B cell (primary cell): ENCODE measurements around the gene DOCK1. TPM values are rescaled to one million over a fixed set of nuclear protein-coding genes. Genes with fewer than 3 reads are reported as not detected.

ENCODE experiments used
- ATAC-seq: fragments of 200-7000 bp; cut with Tn5 transposase; one replicate; pipeline ENCODE4 v1.10.0; 2021; ENCODE audit warnings: low read depth, mild to moderate bottlenecking, moderate number of reproducible peaks, moderate library complexity
- CTCF ChIA-PET: fragments of 350-600 bp; sonication (Branson Sonifier 250); formaldehyde crosslinking; loops from one replicate; lab custom pipeline; 2021; ENCODE audit warnings: antibody characterized with exemption, inconsistent platforms; lab: Charles Lee
- POLR2A ChIA-PET: fragments of 350-600 bp; sonication (Branson Sonifier 250); formaldehyde crosslinking; loops from one replicate; lab custom pipeline; 2021; ENCODE audit warnings: antibody characterized with exemption; lab: Charles Lee
- DNase-seq: peaks from one replicate; pipeline ENCODE4 v3.0.0; 2013
- H2AFZ ChIP-seq: 2 replicates; pipeline ENCODE4 v1.6.1; 2012; ENCODE audit warnings: mild to moderate bottlenecking, low read depth, low read length; ENCODE audit not compliant: insufficient read depth, poor library complexity, severe bottlenecking
- H3K27ac ChIP-seq, 2 donors: 1 replicate in 1 of 2; 2 replicates in 1 of 2; pipeline ENCODE4 v1.5.1; 2012 to 2013; ENCODE audit warnings: low read length in 2 of 2, mild to moderate bottlenecking in 2 of 2, moderate library complexity in 1 of 2
- H3K27me3 ChIP-seq, 4 experiments: fragments of 200-600 bp in 1 of 4; sonication (generic) in 1 of 4; replicated peaks in 1 of 4; 1 replicate in 2 of 4; 2 replicates in 2 of 4; pipeline versions ENCODE4 v1.6.1 to v1.7.0; 2013 to 2016; ENCODE audit warnings: low read length in 3 of 4, mild to moderate bottlenecking in 2 of 4, mixed read lengths in 1 of 4, moderate library complexity in 1 of 4; ENCODE audit not compliant: insufficient read depth in 4 of 4, control insufficient read depth in 3 of 4; ENCODE audit errors: control extremely low read depth in 1 of 4
- H3K36me3 ChIP-seq, 2 experiments: replicated peaks in 1 of 2; 1 replicate in 1 of 2; 2 replicates in 1 of 2; pipeline versions ENCODE4 v1.6.1 to v1.7.1; 2013; ENCODE audit warnings: low read length in 1 of 2; ENCODE audit not compliant: insufficient read depth in 2 of 2, control insufficient read depth in 1 of 2; ENCODE audit errors: control extremely low read depth in 1 of 2, extremely low read depth in 1 of 2
- H3K4me1 ChIP-seq, 2 donors: fragments of 200-600 bp in 1 of 2; sonication (generic) in 1 of 2; 1 replicate in 1 of 2; 2 replicates in 1 of 2; pipeline versions ENCODE4 v1.5.1 to v1.6.1; 2013 to 2017; ENCODE audit warnings: low read length in 2 of 2; ENCODE audit not compliant: control insufficient read depth in 2 of 2, insufficient read depth in 2 of 2
- H3K4me2 ChIP-seq: replicated peaks from 2 replicates; pipeline ENCODE3; 2012; ENCODE audit warnings: mild to moderate bottlenecking, low read depth, low read length; ENCODE audit not compliant: poor library complexity, severe bottlenecking
- H3K4me3 ChIP-seq, 5 experiments: fragments of 200-600 bp in 1 of 5; sonication (generic) in 1 of 5; 1 replicate in 3 of 5; 2 replicates in 2 of 5; pipeline versions ENCODE4 v1.5.1 to v1.7.0; 2011 to 2016; ENCODE audit warnings: low read length in 4 of 5, mild to moderate bottlenecking in 4 of 5, low read depth in 2 of 5, control low read depth in 1 of 5, moderate library complexity in 1 of 5; ENCODE audit not compliant: insufficient read depth in 1 of 5; ENCODE audit errors: control extremely low read depth in 1 of 5, extremely low read depth in 1 of 5
- H3K79me2 ChIP-seq: fragments of 200-600 bp; sonication (generic); one replicate; pipeline ENCODE4 v1.6.0; 2016; ENCODE audit warnings: low read length; ENCODE audit not compliant: control insufficient read depth, insufficient read depth
- H3K9ac ChIP-seq: fragments of 200-600 bp; sonication (generic); 2 replicates; pipeline ENCODE4 v1.6.1; 2017; ENCODE audit warnings: mild to moderate bottlenecking, low read length, moderate library complexity
- H3K9me3 ChIP-seq, 3 donors: one replicate each; pipeline versions ENCODE4 v1.6.1 to v1.7.1; 2013; ENCODE audit warnings: low read length in 2 of 3; ENCODE audit not compliant: control insufficient read depth in 2 of 3, insufficient read depth in 1 of 3; ENCODE audit errors: control extremely low read depth in 1 of 3
- H4K20me1 ChIP-seq: 2 replicates; pipeline ENCODE4 v1.6.0; 2012; ENCODE audit warnings: mild to moderate bottlenecking, low read length; ENCODE audit not compliant: insufficient read depth, control insufficient read depth, poor library complexity, severe bottlenecking
- H3K27ac Mint-ChIP-seq: one replicate; pipeline ENCODE4 v1.8.0; 2021; ENCODE audit warnings: mixed read lengths
- H3K27me3 Mint-ChIP-seq: one replicate; pipeline ENCODE4 v1.8.0; 2021; ENCODE audit warnings: mixed read lengths
- H3K4me1 Mint-ChIP-seq: one replicate; pipeline ENCODE4 v1.8.0; 2021; ENCODE audit warnings: mixed read lengths
- H3K4me3 Mint-ChIP-seq: one replicate; pipeline ENCODE4 v1.8.0; 2021; ENCODE audit warnings: mixed read lengths
- H3K9me3 Mint-ChIP-seq: one replicate; pipeline ENCODE4 v1.8.0; 2022; ENCODE audit warnings: mixed read lengths; ENCODE audit not compliant: insufficient read depth
- EZH2 ChIP-seq: IDR thresholded peaks from 2 replicates; pipeline ENCODE4 v1.6.1; 2012; ENCODE audit warnings: borderline replicate concordance, low read depth, mild to moderate bottlenecking, moderate library complexity, low read length; ENCODE audit not compliant: insufficient read depth, poor library complexity, severe bottlenecking
- WGBS: methylation state at CpG from one replicate; pipeline ENCODE4 v1.1.5; 2013; ENCODE audit warnings: missing lambda C conversion rate; ENCODE audit not compliant: insufficient coverage; 5-methylcytosine and 5-hydroxymethylcytosine counted together
- intact Hi-C: fragments of 100-400 bp; cut with micrococcal nuclease; formaldehyde crosslinking; loops from one replicate; pipeline ENCODE4 v1.10.0; 2022
- polyA plus RNA-seq: library from polyadenylated mRNA; depleted of rRNA; stranded (reverse); fragments of >200 nt; gene quantifications from 2 replicates; pipeline ENCODE4 v1.2.3, GENCODE V29; 2012
- total RNA-seq, 2 donors: library from RNA; stranded (reverse); fragments of 120-200 nt in 1 of 2; gene quantifications; 1 replicate in 1 of 2; 2 replicates in 1 of 2; pipeline versions ENCODE4 v1.2.3 to v1.2.4, GENCODE V29; 2013 to 2022
- TF ChIP-seq, protein P1 (sequence below): fragments of 200-600 bp; IDR thresholded peaks from one replicate; pipeline ENCODE4 v1.8.0; 2022; ENCODE audit warnings: antibody characterized with exemption, mild to moderate bottlenecking

Gene DOCK1
- total and polyA plus RNA-seq, 2 donors (not counting 1 experiment from before 2014, with no cell fraction given) = not detected

DNA sequence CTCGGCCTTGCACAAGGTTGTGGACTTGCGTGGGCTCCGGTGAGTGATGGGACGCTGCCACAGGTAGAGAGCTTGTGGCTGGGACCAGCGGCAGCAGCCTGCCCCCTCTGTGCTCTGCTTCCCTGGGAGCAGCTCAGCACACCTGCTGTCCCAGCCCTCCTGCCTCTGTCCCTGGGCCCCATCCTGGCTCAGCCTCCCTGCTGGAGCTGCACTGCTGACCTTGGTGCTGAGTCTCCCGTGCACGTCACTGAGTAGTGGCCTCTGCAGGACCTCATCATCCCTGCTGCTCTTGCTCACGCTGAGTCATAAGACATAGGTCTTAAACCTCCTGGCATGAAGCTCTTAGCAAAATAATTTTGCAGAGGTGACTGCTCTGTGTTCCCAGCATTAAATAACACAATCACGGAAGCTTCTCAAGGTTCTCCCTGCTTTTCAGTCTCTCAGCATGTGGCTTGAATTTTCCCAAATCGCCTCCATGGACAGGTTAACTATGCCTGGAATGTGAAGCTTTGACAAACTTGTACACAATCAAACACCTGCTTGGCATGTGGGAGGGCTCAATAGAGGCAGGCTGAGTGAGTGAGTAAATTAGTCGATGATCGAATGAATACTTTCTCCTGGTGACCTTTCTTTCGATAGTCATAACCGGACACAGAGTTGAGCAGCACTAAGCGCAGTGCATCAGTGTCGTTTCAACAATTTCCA is 580.1 kb downstream of the DOCK1 start:
- H3K4me2 ChIP-seq = no peak overlapping the region
- no peaks in the 10 kb centered on the region for H3K4me1 Mint-ChIP-seq
- no peaks in the 10 kb centered on the region for H3K4me1 ChIP-seq
- no peaks in the 10 kb centered on the region for H3K27me3 Mint-ChIP-seq
- TF ChIP-seq EZH2 = no peak
- TF ChIP-seq, protein P1, sequence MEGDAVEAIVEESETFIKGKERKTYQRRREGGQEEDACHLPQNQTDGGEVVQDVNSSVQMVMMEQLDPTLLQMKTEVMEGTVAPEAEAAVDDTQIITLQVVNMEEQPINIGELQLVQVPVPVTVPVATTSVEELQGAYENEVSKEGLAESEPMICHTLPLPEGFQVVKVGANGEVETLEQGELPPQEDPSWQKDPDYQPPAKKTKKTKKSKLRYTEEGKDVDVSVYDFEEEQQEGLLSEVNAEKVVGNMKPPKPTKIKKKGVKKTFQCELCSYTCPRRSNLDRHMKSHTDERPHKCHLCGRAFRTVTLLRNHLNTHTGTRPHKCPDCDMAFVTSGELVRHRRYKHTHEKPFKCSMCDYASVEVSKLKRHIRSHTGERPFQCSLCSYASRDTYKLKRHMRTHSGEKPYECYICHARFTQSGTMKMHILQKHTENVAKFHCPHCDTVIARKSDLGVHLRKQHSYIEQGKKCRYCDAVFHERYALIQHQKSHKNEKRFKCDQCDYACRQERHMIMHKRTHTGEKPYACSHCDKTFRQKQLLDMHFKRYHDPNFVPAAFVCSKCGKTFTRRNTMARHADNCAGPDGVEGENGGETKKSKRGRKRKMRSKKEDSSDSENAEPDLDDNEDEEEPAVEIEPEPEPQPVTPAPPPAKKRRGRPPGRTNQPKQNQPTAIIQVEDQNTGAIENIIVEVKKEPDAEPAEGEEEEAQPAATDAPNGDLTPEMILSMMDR = no peak
- no peak overlapping the region for H3K4me3 Mint-ChIP-seq
- intact Hi-C loops = no loop called here
- ATAC-seq (no peak), DNase-seq (no peak)
- H3K4me3 ChIP-seq = no peak overlapping the region
- no peak overlapping the region for H3K27ac ChIP-seq
- CTCF ChIA-PET = no interaction called here
- peaks cover 0 to 10% (median 0%) of the 10 kb centered on the region in 3 donors for H3K9me3 ChIP-seq
- H3K9me3 Mint-ChIP-seq = no peaks in the 10 kb centered on the region
- H4K20me1 ChIP-seq = no peaks in the 10 kb centered on the region
- H3K27me3 ChIP-seq = no peaks in the 10 kb centered on the region
- 78% methylated on average over 14 of the region's 16 CpGs for WGBS
- H2AFZ ChIP-seq = no peak overlapping the region
- no peaks in the 10 kb centered on the region for H3K36me3 ChIP-seq
- POLR2A ChIA-PET = no interaction called here
- no peaks in the 10 kb centered on the region for H3K79me2 ChIP-seq
- H3K27ac Mint-ChIP-seq = no peak overlapping the region
- H3K9ac ChIP-seq = no peak overlapping the region

DNA sequence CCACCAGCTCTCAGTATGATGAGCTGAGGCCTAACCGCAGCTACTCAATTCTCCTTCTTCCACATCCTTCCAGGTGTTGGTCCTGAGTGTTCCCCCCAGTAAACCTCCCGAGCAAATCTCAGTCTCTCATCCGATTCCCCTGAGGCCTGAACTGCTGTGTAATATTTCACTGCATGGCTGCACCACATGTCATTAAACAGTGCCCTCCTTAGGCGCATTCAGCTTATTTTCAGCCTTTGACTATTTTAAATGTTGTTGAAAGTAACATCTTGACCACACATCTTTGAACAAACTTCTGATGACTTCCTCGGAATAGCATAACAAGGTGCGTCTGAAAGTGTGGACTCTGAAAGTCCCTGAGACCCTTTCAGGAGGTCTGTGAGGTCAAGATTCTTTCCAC is 581.1 kb downstream of the DOCK1 start:
- no peak overlapping the region for H3K9ac ChIP-seq
- no peak overlapping the region for H3K27ac ChIP-seq
- no peak overlapping the region for H3K4me2 ChIP-seq
- no peaks in the 10 kb centered on the region for H3K4me1 Mint-ChIP-seq
- POLR2A ChIA-PET = no interaction called here
- intact Hi-C loops = no loop called here
- H3K27me3 Mint-ChIP-seq = no peaks in the 10 kb centered on the region
- H3K79me2 ChIP-seq = no peaks in the 10 kb centered on the region
- DNase-seq (no peak), ATAC-seq (no peak)
- no peak overlapping the region for H2AFZ ChIP-seq
- H3K4me3 Mint-ChIP-seq = no peak overlapping the region
- H3K9me3 Mint-ChIP-seq = no peaks in the 10 kb centered on the region
- CTCF ChIA-PET = no interaction called here
- H3K36me3 ChIP-seq = no peaks in the 10 kb centered on the region
- H3K9me3 ChIP-seq = peaks cover 0 to 10% (median 0%) of the 10 kb centered on the region in 3 donors
- H3K27me3 ChIP-seq = no peaks in the 10 kb centered on the region
- H3K4me1 ChIP-seq = no peaks in the 10 kb centered on the region
- H4K20me1 ChIP-seq = no peaks in the 10 kb centered on the region
- no peak overlapping the region for H3K4me3 ChIP-seq
- H3K27ac Mint-ChIP-seq = no peak overlapping the region
- WGBS = 94% methylated on average over 2 of the region's 6 CpGs
- TF ChIP-seq EZH2 = no peak
- TF ChIP-seq, protein P1 = no peak
